Duodenal mucosa (tissue), 2 donors: ENCODE measurements around the gene S1PR1.
"Not testable (repeated sequence)": the region's sequence is repeated elsewhere in the genome, so short reads cannot be mapped to it uniquely, and the experiment has no call there.

Experiments used
- H3K27ac ChIP-seq: one replicate; pipeline ENCODE4 v1.7.0; 2013; ENCODE audit warnings: low read depth, low read length
- H3K27me3 ChIP-seq, 2 donors: one replicate each; pipeline ENCODE4 v1.7.0; 2013; ENCODE audit warnings: low read length in 2 of 2, control low read depth in 1 of 2; ENCODE audit not compliant: insufficient read depth in 2 of 2, control insufficient read depth in 1 of 2
- H3K36me3 ChIP-seq, 2 donors: one replicate each; pipeline ENCODE4 v1.7.0; 2013; ENCODE audit warnings: low read length in 2 of 2, control low read depth in 1 of 2; ENCODE audit not compliant: insufficient read depth in 2 of 2, control insufficient read depth in 1 of 2
- H3K4me1 ChIP-seq, 2 donors: one replicate each; pipeline ENCODE4 v1.7.0; 2013; ENCODE audit warnings: low read length in 2 of 2, control low read depth in 1 of 2; ENCODE audit not compliant: insufficient read depth in 2 of 2, control insufficient read depth in 1 of 2
- H3K4me3 ChIP-seq, 2 donors: one replicate each; pipeline ENCODE4 v1.7.0; 2013; ENCODE audit warnings: low read length in 2 of 2, low read depth in 1 of 2
- H3K9ac ChIP-seq, 2 donors: one replicate each; pipeline ENCODE4 v1.7.0; 2013; ENCODE audit warnings: low read length in 2 of 2, low read depth in 1 of 2
- H3K9me3 ChIP-seq, 2 donors: one replicate each; pipeline ENCODE4 v1.7.0; 2013; ENCODE audit warnings: low read length in 2 of 2, control low read depth in 1 of 2; ENCODE audit not compliant: control insufficient read depth in 1 of 2

Gene S1PR1

DNA sequence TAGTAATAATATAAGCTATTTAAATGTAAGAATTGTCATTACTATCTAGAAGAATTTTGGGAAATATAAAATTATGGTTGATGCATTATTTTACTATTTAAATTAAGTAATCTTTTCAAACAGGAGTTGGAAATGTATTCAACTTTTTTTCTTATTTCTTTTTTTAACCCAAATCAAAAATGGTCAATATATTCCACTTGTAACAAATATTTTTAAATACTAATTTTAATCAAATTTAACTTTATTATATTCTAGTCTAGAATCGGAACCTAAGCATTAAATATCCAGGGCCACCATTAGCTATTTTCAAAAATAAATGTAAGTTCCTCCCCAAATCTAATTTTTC lies 37.2 kb upstream of the S1PR1 start:
- Histone ChIP-seq H3K4me1 (no peaks in the 10 kb centered on the region), H3K36me3 (no peaks in the 10 kb centered on the region), H3K4me3 (no peak overlapping the region), H3K9ac (no peak overlapping the region), H3K9me3 (no peaks in the 10 kb centered on the region), H3K27ac (no peak overlapping the region), H3K27me3 (no peaks in the 10 kb centered on the region)

GRCh38 chr1:101200513-101200912 lies 36.3 kb upstream of the S1PR1 start:
- Histone ChIP-seq H3K9ac (no peak overlapping the region), H3K9me3 (no peaks in the 10 kb centered on the region), H3K36me3 (no peaks in the 10 kb centered on the region), H3K27me3 (no peaks in the 10 kb centered on the region), H3K4me1 (no peaks in the 10 kb centered on the region), H3K27ac (no peak overlapping the region), H3K4me3 (no peak overlapping the region)

- Histone ChIP-seq H3K36me3 (no peaks in the 10 kb centered on the region), H3K27ac (no peak overlapping the region), H3K4me1 (no peaks in the 10 kb centered on the region), H3K4me3 (no peak overlapping the region), H3K27me3 (no peaks in the 10 kb centered on the region), H3K9ac (no peak overlapping the region), H3K9me3 (no peaks in the 10 kb centered on the region)
Observed at GRCh38 chr1:101203820-101204540, 32.8 kb upstream of the S1PR1 start.

DNA sequence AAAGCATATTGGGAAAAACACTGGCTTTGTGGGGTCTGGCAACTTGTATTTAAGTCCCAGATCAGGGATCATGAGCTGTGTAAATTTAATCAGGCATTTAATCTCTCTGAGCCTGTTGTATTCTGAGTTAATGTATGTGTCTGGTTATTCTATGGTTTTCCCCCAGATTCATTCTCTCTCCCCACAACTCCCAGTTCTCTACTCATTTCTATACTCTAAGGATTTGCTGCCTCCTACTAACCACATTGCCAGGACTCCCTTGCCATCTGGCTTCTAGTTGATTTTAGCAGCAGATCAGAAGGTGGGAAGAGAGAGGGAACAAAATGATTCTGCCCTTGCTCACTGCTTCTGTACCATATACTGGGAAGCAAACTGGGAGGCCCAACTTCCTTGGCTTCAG lies 31.4 kb upstream of the S1PR1 start:
- no peaks in the 10 kb centered on the region for H3K36me3 ChIP-seq
- H3K9me3 ChIP-seq: no peaks in the 10 kb centered on the region
- H3K27me3 ChIP-seq: no peaks in the 10 kb centered on the region
- no peak overlapping the region for H3K27ac ChIP-seq
- H3K4me1 ChIP-seq: no peaks in the 10 kb centered on the region
- no peak overlapping the region for H3K9ac ChIP-seq
- H3K4me3 ChIP-seq: no peak overlapping the region

DNA sequence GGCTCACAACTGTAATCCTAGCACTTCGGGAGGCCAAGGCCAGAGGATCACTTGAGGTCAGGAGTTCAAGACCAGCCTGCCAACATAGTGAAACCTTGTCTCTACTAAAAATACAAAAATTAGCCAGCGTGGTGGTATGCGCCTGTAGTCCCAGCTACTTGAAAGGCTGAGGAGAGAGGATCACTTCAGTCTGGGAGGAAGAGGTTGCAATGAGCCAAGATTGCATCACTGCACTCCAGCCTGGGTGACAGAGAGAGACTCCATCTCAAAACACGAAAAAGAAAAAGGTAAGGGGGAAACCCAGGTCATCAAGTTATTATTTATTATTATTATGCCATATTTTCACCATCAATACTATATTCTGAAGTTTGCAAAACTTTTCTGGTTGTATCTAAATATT lies 30.7 kb upstream of the S1PR1 start:
- not testable (repeated sequence) for H3K4me1 ChIP-seq, H3K36me3 ChIP-seq, H3K4me3 ChIP-seq, H3K27ac ChIP-seq, H3K9ac ChIP-seq, H3K9me3 ChIP-seq, H3K27me3 ChIP-seq

GRCh38 chr1:101207271-101207670 lies 29.5 kb upstream of the S1PR1 start:
- H3K4me3 ChIP-seq, H3K27me3 ChIP-seq, H3K27ac ChIP-seq, H3K36me3 ChIP-seq, H3K9ac ChIP-seq, H3K4me1 ChIP-seq, H3K9me3 ChIP-seq: not testable (repeated sequence)

DNA sequence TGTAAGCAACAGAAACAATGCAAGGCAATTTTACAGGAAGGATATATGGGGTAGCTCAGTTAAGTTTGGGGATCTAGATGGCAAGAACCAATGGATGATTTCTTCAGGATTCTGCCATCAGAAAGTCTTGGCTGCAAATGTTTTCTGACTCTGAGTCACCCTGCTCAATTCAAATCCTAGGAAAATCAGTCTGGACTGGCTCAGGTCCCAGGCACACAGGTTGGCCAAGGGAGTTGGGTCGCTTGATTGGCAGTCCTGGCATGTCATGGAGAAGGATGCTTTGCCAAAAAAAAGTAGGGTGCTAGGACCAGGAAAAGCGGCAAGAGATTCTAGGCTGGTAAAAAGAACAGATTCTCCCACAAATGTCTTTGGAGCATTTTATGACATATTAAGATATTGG lies 28.9 kb upstream of the S1PR1 start:
- no peaks in the 10 kb centered on the region for H3K27me3 ChIP-seq
- H3K9me3 ChIP-seq: no peaks in the 10 kb centered on the region
- H3K9ac ChIP-seq: no peak overlapping the region
- H3K4me1 ChIP-seq: no peaks in the 10 kb centered on the region
- H3K36me3 ChIP-seq: no peaks in the 10 kb centered on the region
- no peak overlapping the region for H3K4me3 ChIP-seq
- no peak overlapping the region for H3K27ac ChIP-seq

GRCh38 chr1:101215363-101216011 lies 21.3 kb upstream of the S1PR1 start:
- Histone ChIP-seq H3K27ac (no peak overlapping the region), H3K4me1 (no peaks in the 10 kb centered on the region), H3K9me3 (no peaks in the 10 kb centered on the region), H3K4me3 (no peak overlapping the region), H3K27me3 (no peaks in the 10 kb centered on the region), H3K36me3 (no peaks in the 10 kb centered on the region), H3K9ac (no peak overlapping the region)

GRCh38 chr1:101216623-101217022 lies 20.2 kb upstream of the S1PR1 start:
- Histone ChIP-seq H3K27ac (no peak overlapping the region), H3K36me3 (no peaks in the 10 kb centered on the region), H3K4me1 (no peaks in the 10 kb centered on the region)

GRCh38 chr1:101217148-101217547 lies 19.7 kb upstream of the S1PR1 start:
- H3K9ac ChIP-seq: no peak overlapping the region
- H3K9me3 ChIP-seq: no peaks in the 10 kb centered on the region
- H3K4me1 ChIP-seq: no peaks in the 10 kb centered on the region
- no peak overlapping the region for H3K4me3 ChIP-seq
- no peak overlapping the region for H3K27ac ChIP-seq
- no peaks in the 10 kb centered on the region for H3K36me3 ChIP-seq
- no peaks in the 10 kb centered on the region for H3K27me3 ChIP-seq

More at GRCh38 chr1:101216623-101217022, 20.2 kb upstream of the S1PR1 start:
- Histone ChIP-seq H3K4me3 (no peak overlapping the region), H3K9me3 (no peaks in the 10 kb centered on the region), H3K27me3 (no peaks in the 10 kb centered on the region), H3K9ac (no peak overlapping the region)
